Testis (tissue), 2 donors: ENCODE measurements around the gene KCNQ1OT1.

ENCODE experiments used
- CTCF ChIP-seq, 3 experiments: fragments of 450-650 bp in 2 of 3; fragments of 200-600 bp in 1 of 3; sonication (generic) in 1 of 3; IDR thresholded peaks; one replicate each; pipeline ENCODE4 v1.5.1; 2016 to 2019; ENCODE audit warnings: antibody characterized with exemption in 3 of 3, mild to moderate bottlenecking in 2 of 3, moderate library complexity in 1 of 3
- POLR2A ChIP-seq: fragments of 450-650 bp; IDR thresholded peaks from one replicate; pipeline ENCODE4 v1.6.1; 2017; ENCODE audit warnings: antibody characterized with exemption, mild to moderate bottlenecking, moderate library complexity

- TF ChIP-seq CTCF (IDR thresholded peaks at IDR 0.05) (no peak), POLR2A (no peak)
Measured at GRCh38 chr11:2685051-2685450, 14.7 kb downstream of the KCNQ1OT1 start.
